Stimulated activated CD4-positive, alpha-beta T cell treated with anti-CD3 and anti-CD28 coated beads, Interleukin-12 subunit alpha, Interleukin-12 subunit beta, amount 100 ng/mL, for 48 hours (primary cell): ENCODE data around the gene LHX5.
"Not testable (repeated sequence)": the region's sequence is repeated elsewhere in the genome, so short reads cannot be mapped to it uniquely, and the experiment has no call there.

Source experiments
- DNase-seq, 3 donors: peaks; one replicate each; pipeline ENCODE4 v3.0.0-alpha.2; 2020; ENCODE audit warnings: low read depth in 2 of 3, low spot score in 1 of 3

Gene LHX5

DNA sequence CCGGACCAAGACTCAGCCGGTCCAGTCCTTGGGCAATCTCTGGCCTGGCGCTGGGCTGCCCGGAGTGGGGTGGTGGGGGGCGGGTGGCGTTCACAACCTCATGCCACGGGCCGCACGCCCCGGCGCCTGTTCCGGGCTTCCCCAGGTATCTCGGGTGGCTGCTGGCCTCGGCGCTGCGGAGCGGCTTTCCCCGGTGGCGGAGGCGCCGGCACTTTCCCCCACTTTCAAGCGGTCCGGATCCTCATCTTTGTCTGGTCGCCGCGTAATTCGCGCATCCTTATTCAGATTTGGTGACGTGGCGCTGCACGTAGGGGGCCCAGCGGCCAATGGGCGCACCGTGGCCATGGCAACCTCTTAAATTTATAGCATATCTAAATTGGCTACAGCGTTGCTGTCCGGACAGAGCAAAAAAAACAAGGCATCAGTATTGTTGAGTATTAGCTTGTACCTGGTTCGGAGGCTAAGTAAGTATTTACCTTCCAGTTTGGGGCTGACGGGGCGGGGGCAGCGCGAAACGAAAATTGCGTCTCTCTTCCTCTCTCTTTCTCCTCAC, at the start of gene LHX5:
Gene LHX5 (minus strand): TSS at position 253 of the 553 bp plus-strand sequence. CDS start 373 bp downstream, outside the sequence.
- no peak for DNase-seq

DNA sequence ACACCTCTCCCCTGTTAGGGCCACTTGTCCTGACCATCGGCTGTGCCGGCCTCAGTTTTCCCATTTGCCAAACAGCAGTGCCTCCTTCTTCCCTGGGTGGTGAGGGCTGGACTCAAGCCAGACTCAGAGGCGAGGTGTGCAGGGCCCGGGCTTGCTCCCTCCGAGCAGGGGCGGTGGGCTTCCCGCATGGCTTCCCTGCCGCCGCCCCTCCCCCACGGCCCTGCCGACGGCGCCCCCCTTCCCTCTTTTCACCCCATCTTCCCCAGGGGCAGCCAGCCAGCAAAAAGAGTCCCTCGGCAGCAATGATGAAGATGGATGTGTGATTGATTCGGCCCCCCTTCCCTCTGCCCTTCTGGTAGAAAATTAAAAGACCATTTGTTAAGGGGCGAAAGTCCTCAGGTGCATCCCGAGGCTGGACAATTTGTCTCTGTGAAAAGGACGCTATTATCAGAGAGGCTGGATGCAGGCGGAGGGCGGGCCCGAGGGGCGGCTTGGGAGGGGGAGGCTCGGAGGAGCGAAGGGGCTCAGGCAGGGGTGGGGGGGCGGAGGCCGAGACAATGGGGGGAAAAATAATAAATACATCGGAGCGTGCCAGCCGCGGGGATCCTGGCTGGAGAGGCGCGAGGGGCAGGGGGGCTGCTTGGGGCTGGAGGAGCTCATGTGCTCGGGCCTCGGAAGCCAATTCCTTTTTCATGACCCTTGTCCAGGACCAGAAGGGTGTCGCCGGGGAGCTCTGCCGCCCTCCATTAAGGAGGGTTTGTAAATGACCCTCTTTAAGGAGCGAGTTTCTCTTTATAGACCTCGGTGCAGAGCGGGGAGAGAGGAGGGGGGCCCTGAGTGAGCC, 48.0 kb upstream of the LHX5 start:
- no peak for DNase-seq

DNA sequence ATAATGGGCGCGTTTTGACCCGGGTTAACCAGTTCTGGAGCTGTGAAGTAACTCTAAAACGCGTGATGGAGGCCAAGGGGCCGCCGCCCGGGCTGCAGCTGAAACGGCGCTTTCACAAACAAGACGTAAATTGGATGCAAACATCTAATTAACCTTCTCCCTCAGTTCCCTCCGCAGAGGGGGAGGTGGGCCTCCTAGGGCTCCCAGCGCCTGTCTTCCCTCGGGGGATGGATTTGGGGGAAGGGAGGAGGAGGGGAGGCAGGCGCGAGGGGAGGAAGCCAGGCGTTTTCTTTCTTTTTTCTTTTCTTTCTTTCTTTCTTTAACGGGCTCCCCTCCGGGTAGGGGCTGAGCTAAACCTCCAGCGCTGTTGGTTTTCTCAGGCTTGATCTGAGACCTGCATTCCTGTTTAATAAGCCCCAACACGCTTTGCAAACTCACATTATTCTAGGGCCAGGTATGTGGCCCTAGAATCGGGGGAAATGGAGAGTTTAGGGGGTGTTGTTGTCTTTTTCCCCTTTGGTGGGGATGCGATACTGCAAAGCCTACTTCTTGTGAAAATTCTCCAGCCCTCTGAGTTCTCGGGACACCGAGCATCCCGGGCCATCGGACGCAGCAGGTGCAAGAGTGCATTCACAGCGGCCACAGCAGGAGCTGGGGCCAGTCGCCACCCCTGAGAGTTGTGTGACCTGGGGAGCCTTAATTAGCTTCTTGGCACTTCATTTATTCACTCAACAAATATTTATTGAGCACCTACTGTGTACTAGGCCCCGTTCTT, 43.6 kb upstream of the LHX5 start:
- no peak for DNase-seq

GRCh38 chr12:113514602-113515001, 42.9 kb upstream of the LHX5 start:
- no peak for DNase-seq

DNA sequence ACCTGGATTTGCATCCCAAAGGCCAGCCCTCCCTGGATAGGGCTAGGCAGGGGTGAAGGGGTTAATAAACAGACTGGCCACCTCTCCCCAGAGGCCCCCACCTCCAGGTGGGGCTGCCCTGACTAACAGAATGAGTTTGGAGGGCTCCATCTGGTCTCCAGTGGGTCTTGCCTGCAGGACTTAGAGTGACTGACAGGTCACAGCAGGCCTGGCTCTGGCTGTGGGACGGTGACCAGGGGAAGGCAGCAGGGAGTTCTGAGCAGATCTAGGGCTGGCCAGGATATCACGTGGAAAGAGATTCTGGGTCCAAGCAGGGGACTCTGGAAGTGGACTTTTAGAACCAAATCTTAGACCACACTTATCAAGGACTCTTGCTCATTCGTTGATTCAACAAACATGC, 40.9 kb upstream of the LHX5 start:
- no peak for DNase-seq

DNA sequence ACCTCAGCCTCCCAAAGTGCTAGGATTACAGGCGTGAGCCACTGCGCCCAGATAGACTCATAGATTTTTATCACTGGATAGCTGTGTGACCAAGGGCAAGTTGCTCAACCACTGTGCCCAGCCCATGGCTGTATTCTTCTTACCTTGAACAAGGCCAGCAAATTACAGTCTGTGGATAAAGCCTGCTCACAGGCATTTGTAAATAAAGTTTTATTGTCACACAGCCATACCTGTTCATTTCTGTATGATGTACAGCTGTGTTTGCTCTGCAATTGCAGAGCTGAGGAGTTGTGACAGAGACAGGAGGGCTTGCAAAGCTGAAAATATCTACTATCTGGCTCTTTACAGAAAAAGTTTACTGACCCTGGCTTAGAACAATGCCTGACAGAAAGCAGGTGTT, 35.2 kb upstream of the LHX5 start:
- DNase-seq: no peak

GRCh38 chr12:113505941-113506340, 34.3 kb upstream of the LHX5 start:
- no peak for DNase-seq

GRCh38 chr12:113504917-113505316, 33.2 kb upstream of the LHX5 start:
- DNase-seq: no peak

- no peak for DNase-seq
Measured at GRCh38 chr12:113500782-113501311, 29.2 kb upstream of the LHX5 start.

DNA sequence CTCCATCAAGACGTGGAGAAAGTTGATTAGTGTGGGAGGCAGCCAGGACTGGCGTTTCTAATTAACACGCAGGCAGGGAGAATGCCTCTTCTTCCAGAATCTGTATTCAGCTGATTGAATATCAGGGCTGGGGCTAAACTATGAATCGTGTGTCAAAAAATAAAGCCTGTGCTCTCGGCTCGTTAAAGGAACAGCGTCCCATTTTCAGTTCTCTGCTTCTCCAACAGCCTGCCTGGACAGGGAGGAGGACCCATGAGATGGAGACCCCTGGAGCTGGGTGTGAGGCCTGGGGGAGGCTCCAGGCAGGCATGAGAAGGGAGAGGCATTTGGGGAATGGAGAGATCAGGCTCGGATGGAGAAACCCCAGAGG, 28.6 kb upstream of the LHX5 start:
- DNase-seq: no peak

DNA sequence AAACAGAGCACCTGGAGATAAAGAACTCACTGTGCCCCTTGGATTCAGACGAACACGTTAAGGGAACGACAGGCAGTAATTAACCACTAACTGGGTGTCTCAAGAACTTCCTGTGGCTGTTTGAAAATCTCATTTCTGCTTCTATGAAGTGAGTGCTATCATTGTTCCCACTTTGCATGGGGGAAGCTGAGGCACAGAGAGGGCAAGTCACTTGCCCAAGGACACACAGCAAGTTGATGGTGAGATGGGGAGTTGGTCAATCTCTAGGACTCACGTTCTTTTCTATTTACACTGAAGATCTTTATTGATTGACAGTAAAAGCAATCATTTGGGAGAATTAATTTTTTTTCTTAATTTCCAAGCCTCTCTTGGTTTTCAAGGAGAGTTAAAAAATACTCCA, 26.8 kb upstream of the LHX5 start:
- no peak for DNase-seq

DNA sequence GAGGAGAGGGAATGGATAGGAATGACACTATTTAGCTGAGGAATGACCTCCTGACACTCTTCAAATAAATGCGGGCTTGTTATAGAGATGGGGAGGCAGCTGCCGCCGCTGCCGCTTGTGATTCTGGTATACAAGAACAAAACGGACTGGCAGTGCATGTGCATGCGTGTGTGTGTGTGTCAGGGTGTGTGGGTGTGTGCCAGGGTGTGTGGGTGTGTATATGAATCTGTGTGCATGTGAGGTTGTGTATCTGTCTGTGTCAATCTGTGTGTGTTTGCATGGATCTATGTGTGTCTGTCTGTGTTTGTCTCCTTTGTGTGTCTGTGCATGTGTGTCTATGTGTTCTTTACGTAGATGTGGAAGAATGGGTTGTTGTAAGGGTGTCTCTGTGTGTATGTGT, 26.0 kb upstream of the LHX5 start:
- no peak for DNase-seq

- DNase-seq: not testable (repeated sequence)
Measured at GRCh38 chr12:113495941-113496340, 24.3 kb upstream of the LHX5 start.

DNA sequence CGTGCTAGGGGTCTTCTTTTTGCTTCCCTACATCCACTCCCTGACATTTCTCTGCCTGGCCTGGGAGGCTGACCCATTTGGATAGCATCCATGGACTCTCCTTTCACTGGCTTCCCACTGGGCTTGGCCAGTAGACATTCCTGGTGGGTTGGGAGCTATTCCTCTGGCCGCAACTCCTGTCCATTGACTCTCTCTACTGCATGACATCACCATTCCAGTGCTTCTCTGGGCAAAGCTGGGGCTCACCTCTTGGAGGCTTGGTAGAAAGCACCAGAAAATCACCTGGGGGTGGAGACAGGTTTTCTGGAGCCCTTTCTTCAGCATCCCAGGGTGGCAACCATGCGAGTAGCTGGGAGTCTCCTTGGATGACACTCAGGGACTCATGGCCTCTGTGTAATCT, 16.7 kb upstream of the LHX5 start:
- DNase-seq: no peak

GRCh38 chr12:113486722-113487121, 15.1 kb upstream of the LHX5 start:
- DNase-seq: no peak

- DNase-seq: no peak
Measured at GRCh38 chr12:113485330-113485729, 13.7 kb upstream of the LHX5 start.

DNA sequence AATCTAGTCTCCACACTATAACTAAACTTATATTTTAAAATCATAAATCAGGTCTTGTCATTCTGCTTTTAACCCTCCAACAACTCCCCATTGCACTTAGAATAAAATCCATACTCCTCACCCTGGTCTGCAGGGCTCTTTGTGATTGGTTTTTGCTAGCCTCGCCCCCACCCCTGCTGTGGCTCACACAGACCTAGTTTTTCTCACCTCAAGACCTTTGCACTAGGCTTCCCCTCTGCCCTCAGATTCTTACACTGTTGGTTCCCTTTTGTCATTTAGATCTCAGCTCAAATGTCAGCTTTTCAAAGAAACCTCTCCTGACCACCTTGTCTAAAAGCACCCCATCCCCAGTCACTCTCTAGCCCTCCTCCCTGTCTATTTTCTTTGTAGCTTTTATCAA, 10.7 kb upstream of the LHX5 start:
- no peak for DNase-seq

DNA sequence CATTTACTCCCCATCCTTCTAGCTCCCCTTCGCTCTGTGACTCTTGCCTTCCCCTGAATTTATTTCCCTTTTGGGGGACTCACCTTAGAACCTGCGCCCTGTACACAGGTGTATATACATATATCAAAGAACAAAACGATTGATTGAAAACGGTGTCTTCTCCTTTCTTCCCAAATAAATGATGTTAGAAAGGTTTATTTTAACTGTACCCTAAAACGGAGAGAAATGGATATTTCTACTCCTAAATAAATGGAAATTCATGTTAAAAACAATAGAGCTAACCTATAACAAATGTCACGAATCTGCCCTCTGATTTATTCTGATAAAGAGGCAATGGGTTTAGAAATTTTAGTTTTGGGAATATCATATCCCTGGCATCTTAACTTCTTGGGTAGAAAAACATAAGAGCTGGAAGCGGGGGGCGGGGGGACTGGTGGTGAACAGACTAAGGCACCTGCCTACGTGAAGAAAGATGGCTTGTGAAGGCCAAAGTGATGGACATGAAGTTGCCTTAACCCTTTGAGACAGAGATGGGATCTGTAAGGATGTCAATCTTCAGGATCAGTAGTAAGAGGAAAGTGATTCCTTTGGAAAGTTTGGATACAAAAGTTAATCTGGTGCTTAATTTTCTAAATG, 8.8 kb upstream of the LHX5 start:
- DNase-seq: no peak

DNA sequence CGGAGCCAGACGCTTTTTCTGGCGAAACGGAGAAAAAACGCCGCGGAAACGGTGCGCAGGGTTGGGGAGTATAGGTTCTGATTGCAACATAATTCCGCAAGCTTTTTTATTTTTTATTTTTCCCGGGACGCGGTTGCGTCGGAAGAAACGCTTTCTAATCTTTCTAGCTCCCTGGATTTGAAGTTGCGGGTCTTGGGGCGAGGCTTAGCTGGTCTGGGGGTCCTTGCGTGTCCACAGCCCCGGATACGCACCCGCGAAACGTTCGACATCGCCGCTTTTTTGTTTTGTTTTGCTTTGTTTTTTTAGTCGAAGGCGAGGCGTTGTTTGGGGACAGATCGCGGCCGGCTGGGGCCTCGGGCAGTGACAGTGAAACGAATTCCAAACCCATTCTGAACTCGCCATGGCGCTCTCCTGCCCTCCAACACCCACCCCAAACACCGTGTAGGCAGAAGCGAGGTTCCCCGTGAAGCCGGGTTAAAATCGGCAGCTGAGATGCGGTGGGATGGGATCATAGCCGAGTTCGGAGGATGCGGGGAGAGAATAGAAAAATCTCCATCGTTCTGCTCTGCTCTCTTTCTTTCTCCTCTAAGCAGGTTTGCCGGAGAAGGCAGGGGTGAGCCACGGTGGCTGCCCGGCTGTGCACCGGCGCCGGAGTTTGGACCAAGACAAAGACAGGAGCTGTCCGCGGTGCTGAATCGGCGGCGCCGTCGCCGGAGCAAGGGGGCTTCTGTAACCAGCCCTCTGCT, 8.1 kb upstream of the LHX5 start:
- no peak for DNase-seq

DNA sequence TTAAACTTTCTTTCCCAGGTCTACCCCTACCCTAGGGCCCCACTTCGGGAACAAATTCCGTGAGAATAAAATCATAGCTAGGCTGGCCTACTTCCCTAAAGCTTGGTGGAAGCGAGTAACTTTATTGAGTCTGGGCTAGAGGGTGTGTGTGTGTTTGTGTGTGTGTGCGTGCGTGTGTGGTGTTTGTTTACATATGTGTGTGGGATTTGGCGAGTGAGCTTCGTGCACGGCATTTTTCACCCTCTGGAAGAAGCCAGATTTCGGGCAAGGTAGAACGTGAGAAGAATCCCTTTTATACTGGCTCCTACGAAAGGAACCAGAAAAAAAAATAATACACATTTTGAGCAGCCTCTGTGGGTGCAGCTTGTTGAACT, 7.5 kb upstream of the LHX5 start:
- no peak for DNase-seq
